ENCODE data around the gene PFKFB1. TPM values are rescaled to one million over a fixed set of nuclear protein-coding genes. Genes with fewer than 3 reads are reported as not detected.
A peak's percentile ranks its signal among the peaks of the same experiment; 100 is the strongest.

PFKFB1 gene
- polyA plus RNA-seq, 1 donor from 2014 or later: not detected

- Mint-ChIP-seq H3K4me3 (peak overlapping the region in 2 of 4 donors; percentile 57 to 58), H3K4me1 (peaks cover 0 to 4% (median 2%) of the 10 kb centered on the region in 3 donors), H3K9me3 (no peaks in the 10 kb centered on the region), H3K27ac (no peak overlapping the region), H3K27me3 (no peaks in the 10 kb centered on the region), H3K36me3 (no peaks in the 10 kb centered on the region)
Measured at GRCh38 chrX:54922547-54922946, 71.4 kb downstream of the PFKFB1 start.

- Mint-ChIP-seq H3K27me3 (no peaks in the 10 kb centered on the region), H3K4me3 (peak overlapping the region; percentile 22 to 95 (median 87)), H3K9me3 (no peaks in the 10 kb centered on the region), H3K36me3 (no peaks in the 10 kb centered on the region), H3K27ac (no peak overlapping the region), H3K4me1 (peaks cover 0 to 4% (median 2%) of the 10 kb centered on the region in 3 donors)
Measured at GRCh38 chrX:54921427-54922021, 72.5 kb downstream of the PFKFB1 start.

GRCh38 chrX:54920610-54921426, 73.2 kb downstream of the PFKFB1 start, which contains the start of gene TRO:
TSS of gene TRO (plus strand) at chrX:54920824. CDS start at chrX:54922247, 1,423 bp downstream.
- Mint-ChIP-seq H3K4me3 (peak within 1 kb of the TSS; percentile 22 to 95 (median 87)), H3K36me3 (no peaks in the 10 kb centered on the region), H3K4me1 (peaks cover 0 to 4% (median 2%) of the 10 kb centered on the region in 3 donors), H3K9me3 (no peaks in the 10 kb centered on the region), H3K27ac (peak within 1 kb of the TSS in 1 of 3 donors; percentile 87), H3K27me3 (no peaks in the 10 kb centered on the region)

- Mint-ChIP-seq H3K4me1 (no peaks in the 10 kb centered on the region), H3K27me3 (no peaks in the 10 kb centered on the region), H3K27ac (no peak overlapping the region), H3K4me3 (no peak overlapping the region), H3K36me3 (no peaks in the 10 kb centered on the region), H3K9me3 (peaks cover 6 to 16% (median 6%) of the 10 kb centered on the region in 3 donors)
Measured at GRCh38 chrX:54909941-54910340, 84.0 kb downstream of the PFKFB1 start.

DNA sequence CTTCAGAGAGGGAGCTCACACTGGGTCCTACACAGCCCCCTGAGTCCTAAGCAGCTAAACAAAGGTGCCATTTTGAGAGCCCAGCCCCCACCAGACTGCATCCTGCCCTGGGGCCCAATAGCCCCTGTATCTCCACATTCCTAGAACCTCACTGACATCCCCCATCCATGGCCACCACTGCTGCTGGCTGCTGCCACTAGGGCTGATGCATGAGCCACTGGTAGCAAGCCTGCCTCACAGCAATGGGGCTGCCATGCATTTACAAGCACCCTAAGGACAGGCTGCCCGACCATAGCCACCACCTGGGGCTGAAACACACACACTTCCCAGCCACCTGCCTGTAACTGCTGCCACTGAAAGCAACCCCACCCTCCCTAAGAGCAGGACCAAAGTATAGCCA, 99.8 kb downstream of the PFKFB1 start:
- no peak overlapping the region for H3K4me3 Mint-ChIP-seq
- H3K27ac Mint-ChIP-seq: no peak overlapping the region
- no peaks in the 10 kb centered on the region for H3K4me1 Mint-ChIP-seq
- no peaks in the 10 kb centered on the region for H3K36me3 Mint-ChIP-seq
- H3K9me3 Mint-ChIP-seq: peaks cover 0 to 22% (median 7%) of the 10 kb centered on the region in 3 donors
- H3K27me3 Mint-ChIP-seq: peaks cover 3% of the 10 kb centered on the region

GRCh38 chrX:54891573-54891972, 102.4 kb downstream of the PFKFB1 start:
- no peak overlapping the region for H3K4me3 Mint-ChIP-seq
- no peaks in the 10 kb centered on the region for H3K4me1 Mint-ChIP-seq
- H3K36me3 Mint-ChIP-seq: no peaks in the 10 kb centered on the region
- peaks cover 0 to 19% (median 7%) of the 10 kb centered on the region in 3 donors for H3K9me3 Mint-ChIP-seq
- peaks cover 9% of the 10 kb centered on the region for H3K27me3 Mint-ChIP-seq
- H3K27ac Mint-ChIP-seq: no peak overlapping the region

DNA sequence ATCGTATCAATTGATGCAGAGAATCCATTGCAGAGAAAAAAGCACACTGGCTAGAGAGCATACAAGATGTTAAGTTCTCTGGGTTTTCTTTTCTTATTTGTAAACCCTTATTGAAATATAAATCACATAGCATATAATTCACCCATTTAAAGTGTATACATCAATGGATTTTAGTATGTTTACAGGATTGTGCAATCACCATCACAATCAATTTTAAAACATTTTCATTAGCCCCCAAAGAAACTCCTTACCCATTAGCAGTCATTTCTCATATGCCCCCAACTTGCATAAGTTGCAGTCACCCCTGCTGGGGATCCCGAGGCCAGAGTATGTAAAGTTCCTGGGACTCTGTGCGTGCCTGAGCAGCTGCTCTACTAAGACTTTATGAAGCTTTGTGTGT, 108.2 kb downstream of the PFKFB1 start:
- Mint-ChIP-seq H3K36me3 (no peaks in the 10 kb centered on the region), H3K4me3 (no peak overlapping the region), H3K27ac (no peak overlapping the region)

More for the DNA sequence above, 108.2 kb downstream of the PFKFB1 start:
- Mint-ChIP-seq H3K9me3 (peaks cover 0 to 5% (median 0%) of the 10 kb centered on the region in 3 donors), H3K27me3 (peaks cover 14% of the 10 kb centered on the region), H3K4me1 (no peaks in the 10 kb centered on the region)

Other genes with a start within 250 kb of the PFKFB1 start
- not detected for gene ITIH6, start 195.9 kb downstream of the PFKFB1 start, polyA plus RNA-seq
- gene MAGED2, start 186.4 kb downstream of the PFKFB1 start, polyA plus RNA-seq: 64.3 TPM
- gene TRO, start 73.4 kb downstream of the PFKFB1 start, polyA plus RNA-seq: 0.06 TPM
- gene APEX2, start 6.2 kb upstream of the PFKFB1 start, polyA plus RNA-seq: 22.9 TPM
- not detected for gene ALAS2, start 36.8 kb upstream of the PFKFB1 start, polyA plus RNA-seq
- not detected for gene PAGE2B, start 80.8 kb upstream of the PFKFB1 start, polyA plus RNA-seq
- not detected for gene PAGE2, start 94.8 kb upstream of the PFKFB1 start, polyA plus RNA-seq
- gene PAGE5, start 226.2 kb upstream of the PFKFB1 start, polyA plus RNA-seq: not detected